Stimulated activated effector memory CD8-positive, alpha-beta T cell treated with anti-CD3 and anti-CD28 coated beads, Interleukin-12 subunit alpha, Interleukin-12 subunit beta, amount 100 ng/mL, for 72 hours (primary cell): ENCODE measurements around the gene CDCA4.

Experiments
- ATAC-seq: fragments of 150-1000 bp; cut with Tn5 transposase; 2 replicates; pipeline ENCODE4 v1.10.0; 2021
- DNase-seq, 2 donors: peaks; one replicate each; pipeline ENCODE4 v3.0.0; 2021 to 2022; ENCODE audit warnings: low spot score in 2 of 2
- H3K27ac Mint-ChIP-seq: one replicate; pipeline ENCODE4 v1.8.0; 2022; ENCODE audit warnings: mild to moderate bottlenecking, mixed read lengths
- H3K36me3 Mint-ChIP-seq: one replicate; pipeline ENCODE4 v1.8.0; 2022; ENCODE audit warnings: mild to moderate bottlenecking, mixed read lengths
- H3K4me1 Mint-ChIP-seq: one replicate; pipeline ENCODE4 v1.8.0; 2022; ENCODE audit warnings: mixed read lengths
- H3K4me3 Mint-ChIP-seq: one replicate; pipeline ENCODE4 v1.8.0; 2022; ENCODE audit warnings: mild to moderate bottlenecking, mixed read lengths
- H3K9me3 Mint-ChIP-seq: one replicate; pipeline ENCODE4 v1.8.0; 2022; ENCODE audit warnings: mixed read lengths

CDCA4 gene

DNA sequence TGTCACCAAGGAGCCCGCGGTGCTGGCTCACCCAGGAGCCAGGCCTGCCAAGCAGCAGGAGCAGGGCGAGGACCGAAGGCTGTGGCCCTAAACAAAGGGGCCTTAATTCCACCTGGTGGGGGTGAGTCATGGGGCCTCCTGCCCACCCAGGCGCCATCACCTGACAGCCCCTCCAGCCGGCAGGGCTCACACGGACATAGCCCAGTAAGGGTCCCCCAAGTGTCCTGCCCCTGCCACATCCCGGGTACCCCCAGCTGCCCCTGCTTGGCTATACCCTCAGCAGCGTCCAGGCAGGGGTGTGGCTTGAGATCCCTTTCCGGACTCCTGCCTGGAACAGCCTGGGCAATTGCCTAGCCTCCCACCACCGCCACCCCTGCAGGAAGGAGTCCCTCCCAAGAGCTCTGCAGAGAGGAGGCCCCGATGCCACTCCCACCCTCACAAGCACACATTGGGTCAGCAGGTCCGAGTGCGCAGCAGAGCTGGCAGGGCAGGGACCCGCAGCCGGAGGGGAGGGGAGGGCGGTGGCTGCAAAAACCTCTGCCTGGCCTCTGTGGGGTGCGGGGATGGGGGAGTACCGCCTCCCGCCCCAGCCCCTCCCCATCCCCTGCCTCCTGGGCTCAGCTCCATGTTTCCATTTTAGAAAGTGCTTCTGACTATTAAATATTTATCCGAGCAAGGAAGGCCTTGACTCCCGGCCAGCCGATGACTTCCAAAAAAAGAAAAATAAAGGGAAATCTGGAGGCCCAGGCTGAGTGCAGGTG lies 47.3 kb downstream of the CDCA4 start:
- peaks cover 17% of the 10 kb centered on the region for H3K4me1 Mint-ChIP-seq
- DNase-seq (no peak), ATAC-seq (no peak)
- no peaks in the 10 kb centered on the region for H3K36me3 Mint-ChIP-seq
- no peaks in the 10 kb centered on the region for H3K9me3 Mint-ChIP-seq
- no peak overlapping the region for H3K27ac Mint-ChIP-seq
- no peak overlapping the region for H3K4me3 Mint-ChIP-seq

DNA sequence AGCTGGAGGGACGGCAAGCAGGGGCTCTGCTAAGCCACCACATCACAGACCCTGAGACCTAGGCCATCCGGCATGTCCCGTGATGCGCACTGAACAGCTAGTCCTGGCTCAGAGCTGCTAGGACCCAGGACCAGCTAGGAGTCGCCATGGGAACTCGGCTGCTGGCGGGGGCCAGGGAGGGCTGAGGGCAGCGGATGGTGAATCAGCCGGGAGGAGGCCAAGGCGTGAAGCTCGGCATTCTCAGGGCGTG lies 47.8 kb downstream of the CDCA4 start:
- Mint-ChIP-seq H3K27ac (no peak overlapping the region), H3K36me3 (no peaks in the 10 kb centered on the region), H3K4me1 (peaks cover 16% of the 10 kb centered on the region), H3K4me3 (no peak overlapping the region), H3K9me3 (no peaks in the 10 kb centered on the region)
- ATAC-seq (no peak), DNase-seq (no peak)

GRCh38 chr14:104972301-104973134 lies 48.4 kb downstream of the CDCA4 start:
- Mint-ChIP-seq H3K4me1 (peaks cover 13% of the 10 kb centered on the region), H3K36me3 (no peaks in the 10 kb centered on the region), H3K27ac (no peak overlapping the region), H3K9me3 (no peaks in the 10 kb centered on the region), H3K4me3 (no peak overlapping the region)
- DNase-seq: no peak
- no peak for ATAC-seq

DNA sequence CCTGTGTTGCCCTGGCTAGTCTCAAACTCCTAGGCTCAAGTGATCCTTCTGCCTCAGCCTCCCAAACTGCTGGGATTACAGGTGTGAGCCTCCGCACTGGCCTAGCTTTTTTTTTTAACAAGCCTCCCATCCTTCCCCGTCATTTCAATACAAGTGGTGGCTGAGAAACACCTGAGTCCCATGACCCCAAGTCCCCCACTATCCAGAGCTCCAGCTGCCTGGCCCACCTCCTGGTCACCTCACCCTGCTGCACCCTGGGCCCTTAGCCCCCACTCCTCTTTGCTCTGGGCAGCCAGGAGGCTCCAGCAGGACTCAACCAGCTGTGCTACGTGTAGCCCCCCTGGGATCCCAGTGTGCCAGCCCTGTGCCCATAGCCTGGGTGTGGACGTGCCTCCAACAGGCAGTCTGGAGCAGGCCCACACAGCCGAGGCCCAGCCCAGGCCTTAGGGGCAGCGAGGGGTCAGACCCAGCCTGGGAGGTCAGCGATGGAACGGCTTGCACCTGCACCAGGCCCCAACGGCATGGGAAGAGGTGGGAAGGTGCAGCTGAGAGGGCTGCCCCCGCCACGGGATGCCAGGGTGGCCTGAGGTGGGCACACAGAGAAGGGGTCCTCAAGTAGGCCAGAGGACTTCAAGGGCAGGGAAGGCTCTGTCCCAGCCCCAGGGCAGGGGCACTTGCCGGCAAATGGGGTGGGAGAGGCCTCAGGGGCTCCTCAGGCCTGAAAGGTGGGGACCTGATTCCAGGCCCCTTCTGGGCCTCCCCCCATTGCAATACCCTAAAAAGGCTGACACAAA lies 49.2 kb downstream of the CDCA4 start:
- H3K27ac Mint-ChIP-seq: no peak overlapping the region
- H3K9me3 Mint-ChIP-seq: no peaks in the 10 kb centered on the region
- no peak for ATAC-seq
- no peak for DNase-seq
- H3K4me3 Mint-ChIP-seq: no peak overlapping the region
- peaks cover 11% of the 10 kb centered on the region for H3K4me1 Mint-ChIP-seq
- H3K36me3 Mint-ChIP-seq: no peaks in the 10 kb centered on the region

DNA sequence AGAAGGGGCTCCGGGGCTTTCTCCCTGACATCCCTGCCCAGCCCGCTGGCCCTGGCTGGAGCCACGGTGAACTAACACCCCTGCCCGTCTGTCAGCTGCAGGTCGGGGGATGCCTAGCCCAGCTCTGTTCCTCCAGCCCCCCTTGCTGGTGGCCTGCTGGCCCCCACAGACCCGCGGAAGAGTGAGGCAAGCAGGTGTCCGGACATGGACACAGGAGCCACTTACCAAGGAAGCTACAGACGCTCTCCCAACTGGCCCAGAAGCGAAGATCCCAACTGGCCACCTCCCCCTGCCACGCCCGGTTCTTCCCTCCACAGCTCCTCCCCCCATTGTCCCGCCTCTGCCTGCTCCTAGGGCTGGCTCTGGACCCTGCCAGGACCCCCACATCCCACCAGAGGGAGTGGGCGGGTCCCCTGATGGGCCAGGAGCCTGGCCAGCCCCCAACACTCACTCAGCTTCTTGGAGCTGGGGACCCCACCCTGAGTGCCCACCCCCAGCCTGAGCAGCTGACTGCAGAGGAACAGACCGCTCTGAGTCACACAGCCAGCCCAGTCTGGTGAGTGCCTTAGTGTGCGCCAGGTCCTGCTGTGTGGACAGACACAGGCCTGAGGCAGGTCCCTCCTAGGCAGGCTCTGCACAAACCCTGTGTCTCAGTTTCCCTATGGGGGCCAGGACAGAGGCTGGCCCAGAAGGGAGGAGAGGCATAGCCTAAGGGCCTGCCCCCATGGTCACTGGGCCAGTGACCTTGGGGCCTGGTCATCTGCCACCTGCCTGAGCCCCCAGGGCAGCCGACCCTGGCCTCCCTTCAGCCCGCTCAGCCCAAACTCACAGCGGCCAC lies 50.4 kb downstream of the CDCA4 start:
- H3K4me3 Mint-ChIP-seq: no peak overlapping the region
- peaks cover under 1% of the 10 kb centered on the region for H3K4me1 Mint-ChIP-seq
- H3K27ac Mint-ChIP-seq: no peak overlapping the region
- ATAC-seq (no peak), DNase-seq (no peak)
- H3K36me3 Mint-ChIP-seq: no peaks in the 10 kb centered on the region
- no peaks in the 10 kb centered on the region for H3K9me3 Mint-ChIP-seq

- H3K4me1 Mint-ChIP-seq: no peaks in the 10 kb centered on the region
- ATAC-seq: no peak
- H3K27ac Mint-ChIP-seq: no peak overlapping the region
- no peaks in the 10 kb centered on the region for H3K36me3 Mint-ChIP-seq
- no peak overlapping the region for H3K4me3 Mint-ChIP-seq
- DNase-seq: no peak
- no peaks in the 10 kb centered on the region for H3K9me3 Mint-ChIP-seq
Observed at GRCh38 chr14:104969741-104970230, 51.1 kb downstream of the CDCA4 start.

- Mint-ChIP-seq H3K9me3 (no peaks in the 10 kb centered on the region), H3K4me3 (no peak overlapping the region), H3K4me1 (no peaks in the 10 kb centered on the region), H3K27ac (no peak overlapping the region), H3K36me3 (no peaks in the 10 kb centered on the region)
- DNase-seq (no peak), ATAC-seq (no peak)
Observed at GRCh38 chr14:104968541-104969401, 52.1 kb downstream of the CDCA4 start.

DNA sequence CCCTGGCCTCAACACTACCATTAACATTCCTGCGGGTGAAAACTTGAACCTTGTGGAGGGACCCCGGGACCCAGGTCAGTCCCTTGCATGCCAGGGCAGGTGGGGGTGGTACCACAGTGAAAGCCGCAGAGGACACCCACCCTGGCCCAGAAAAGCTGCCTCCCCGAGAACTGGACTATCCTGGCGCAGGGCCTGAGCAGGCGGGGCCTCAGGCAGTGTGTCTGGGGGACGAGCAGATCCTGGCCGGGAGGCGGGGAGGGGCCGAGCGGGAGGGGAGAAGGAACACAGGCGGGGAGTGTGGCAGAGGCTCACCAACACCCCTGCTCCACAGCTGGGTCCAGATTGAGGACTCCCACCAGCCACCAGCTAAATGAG lies 52.7 kb downstream of the CDCA4 start:
- H3K4me3 Mint-ChIP-seq: no peak overlapping the region
- H3K9me3 Mint-ChIP-seq: no peaks in the 10 kb centered on the region
- no peak for ATAC-seq

DNA sequence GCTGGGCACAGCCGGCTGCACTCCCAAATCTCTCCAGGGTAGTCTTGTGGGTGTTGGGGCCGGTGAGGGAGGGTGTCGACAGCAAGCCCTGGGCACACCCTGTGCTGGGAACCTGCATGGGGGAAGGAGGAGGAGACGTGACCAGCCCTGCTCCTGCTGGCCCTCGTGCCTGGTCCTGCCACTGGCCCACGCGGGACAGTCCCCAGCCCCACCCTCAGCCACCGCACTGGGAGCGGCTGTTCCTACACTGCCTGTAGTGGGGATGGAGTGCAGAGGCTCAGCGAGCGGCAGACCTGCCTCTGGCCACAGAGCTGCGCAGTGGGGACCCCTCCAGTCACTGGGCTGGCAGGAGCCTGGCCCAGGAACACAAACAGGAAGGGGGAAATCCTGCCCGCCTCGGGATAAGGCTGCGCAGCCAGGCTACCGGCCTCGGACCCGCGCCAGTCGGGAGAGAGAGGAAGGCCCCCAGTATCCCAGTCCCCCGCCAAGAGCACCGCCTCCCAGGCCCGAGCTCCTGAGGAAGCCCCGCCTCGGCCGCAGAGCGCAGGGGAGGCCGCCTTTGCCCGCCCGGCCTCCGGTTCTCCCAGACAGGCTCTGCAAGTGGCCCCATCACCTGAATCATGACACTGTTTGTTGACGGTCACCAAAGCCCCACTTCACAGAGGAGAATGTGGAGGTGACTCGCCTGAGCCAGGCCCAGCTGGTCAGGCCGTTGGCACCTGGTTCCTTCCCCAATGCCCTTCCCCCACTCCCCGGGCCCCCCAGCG lies 53.3 kb downstream of the CDCA4 start:
- Mint-ChIP-seq H3K4me3 (no peak overlapping the region), H3K4me1 (no peaks in the 10 kb centered on the region), H3K9me3 (no peaks in the 10 kb centered on the region), H3K27ac (no peak overlapping the region), H3K36me3 (no peaks in the 10 kb centered on the region)
- DNase-seq (no peak), ATAC-seq (no peak)

More for the DNA sequence above, 52.7 kb downstream of the CDCA4 start:
- no peak for DNase-seq
- Mint-ChIP-seq H3K27ac (no peak overlapping the region), H3K36me3 (no peaks in the 10 kb centered on the region), H3K4me1 (no peaks in the 10 kb centered on the region)

GRCh38 chr14:104966981-104967385 lies 53.9 kb downstream of the CDCA4 start:
- H3K36me3 Mint-ChIP-seq: no peaks in the 10 kb centered on the region
- H3K9me3 Mint-ChIP-seq: no peaks in the 10 kb centered on the region

GRCh38 chr14:104966261-104966865 lies 54.5 kb downstream of the CDCA4 start:
- no peak for DNase-seq
- no peak for ATAC-seq
- Mint-ChIP-seq H3K27ac (no peak overlapping the region), H3K4me1 (no peaks in the 10 kb centered on the region), H3K36me3 (no peaks in the 10 kb centered on the region), H3K4me3 (no peak overlapping the region), H3K9me3 (no peaks in the 10 kb centered on the region)

More at GRCh38 chr14:104966981-104967385, 53.9 kb downstream of the CDCA4 start:
- Mint-ChIP-seq H3K4me1 (no peaks in the 10 kb centered on the region), H3K4me3 (no peak overlapping the region), H3K27ac (no peak overlapping the region)
- DNase-seq (no peak), ATAC-seq (no peak)

GRCh38 chr14:104965561-104966231 lies 55.2 kb downstream of the CDCA4 start:
- H3K9me3 Mint-ChIP-seq: no peaks in the 10 kb centered on the region
- no peaks in the 10 kb centered on the region for H3K4me1 Mint-ChIP-seq
- DNase-seq (no peak), ATAC-seq (peak; percentile 16)
- no peak overlapping the region for H3K4me3 Mint-ChIP-seq
- H3K27ac Mint-ChIP-seq: no peak overlapping the region
- no peaks in the 10 kb centered on the region for H3K36me3 Mint-ChIP-seq

- Mint-ChIP-seq H3K36me3 (no peaks in the 10 kb centered on the region), H3K4me1 (no peaks in the 10 kb centered on the region), H3K27ac (no peak overlapping the region), H3K9me3 (no peaks in the 10 kb centered on the region), H3K4me3 (no peak overlapping the region)
- no peak for DNase-seq
- no peak for ATAC-seq
Observed at GRCh38 chr14:104964546-104964945, 56.3 kb downstream of the CDCA4 start.
